NCI-H146 (cell line): ENCODE data around the gene STX4.

Experiments
- DNase-seq: peaks from one replicate; lab custom pipeline; 2025; lab: John Stamatoyannopoulos, UW

STX4 gene

GRCh38 chr16:31032736-31033708 lies at the start of gene STX4:
STX4 (plus strand) TSS chr16:31033558; CDS start chr16:31033806, 248 bp downstream.
- DNase-seq: peak; percentile 97

DNA sequence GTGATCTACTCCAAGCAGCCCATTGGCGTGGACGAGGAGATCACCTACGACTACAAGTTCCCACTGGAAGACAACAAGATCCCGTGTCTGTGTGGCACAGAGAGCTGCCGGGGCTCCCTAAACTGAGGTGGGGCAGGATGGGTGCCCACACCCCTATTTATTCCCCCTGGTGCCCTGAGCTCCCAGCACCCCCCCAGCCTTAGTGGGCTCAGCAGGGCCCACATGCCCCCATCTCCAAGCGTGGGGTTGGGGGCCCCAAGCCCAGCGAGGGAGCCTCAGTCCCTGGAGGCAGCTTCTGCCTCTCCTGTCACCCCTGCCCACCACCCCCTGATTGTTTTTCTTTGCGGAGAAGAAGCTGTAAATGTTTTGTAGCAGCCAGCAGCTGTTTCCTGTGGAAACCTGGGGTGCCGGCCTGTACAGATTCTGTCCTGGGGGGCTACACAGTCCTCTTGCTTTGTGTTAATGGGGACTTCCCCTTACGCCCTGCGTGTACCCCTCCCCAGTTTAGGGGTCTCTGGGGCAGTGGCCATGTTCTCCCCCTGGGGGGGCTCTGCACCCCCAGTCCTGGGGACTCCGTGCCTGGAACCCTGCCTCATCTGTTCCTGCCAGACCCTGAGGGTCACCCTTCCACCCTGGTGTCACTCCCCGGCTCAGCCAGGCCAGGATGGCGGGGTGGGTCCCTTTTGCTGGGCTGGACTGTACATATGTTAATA lies 49.3 kb upstream of the STX4 start:
- DNase-seq: no peak

DNA sequence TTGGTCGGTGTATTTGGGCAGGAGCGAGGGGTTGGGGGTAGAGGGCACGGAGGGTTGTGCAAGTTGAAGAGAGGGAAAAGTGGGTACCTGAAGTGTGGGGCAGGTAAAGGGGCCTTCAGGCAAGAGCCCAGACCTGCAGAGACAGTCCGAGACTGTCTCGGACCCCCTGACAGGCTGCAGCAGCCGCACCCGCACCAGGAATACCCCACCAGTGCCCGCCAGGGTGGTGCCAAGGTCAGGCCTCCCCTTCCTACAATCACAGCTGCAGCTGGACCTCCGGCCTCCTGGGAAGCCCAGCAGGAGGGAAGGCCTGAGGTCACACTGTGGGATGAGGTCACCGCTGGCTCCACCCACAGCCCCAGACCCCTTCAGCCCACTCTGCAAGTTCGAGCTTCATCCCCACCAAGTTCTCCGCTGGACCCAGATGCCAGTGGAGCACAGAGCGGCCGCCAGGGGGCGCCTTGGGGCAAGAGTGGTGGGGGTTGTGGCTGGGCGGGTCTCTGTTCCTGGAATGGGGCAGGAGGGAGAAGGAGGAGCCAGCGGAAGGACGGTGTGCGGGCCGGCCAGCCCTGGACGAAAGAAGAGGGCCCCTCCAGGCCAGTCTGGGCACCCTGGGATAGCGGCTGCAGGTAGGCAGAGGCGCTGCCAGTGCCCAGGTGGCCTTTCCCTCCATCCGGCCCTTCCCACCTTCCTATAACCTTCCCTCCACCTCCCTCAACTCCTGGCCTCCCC lies 48.5 kb upstream of the STX4 start, which contains the start of gene HSD3B7:
Gene HSD3B7, plus strand, starts transcription at position 539 of the 732 bp plus-strand sequence. CDS start 452 bp downstream, outside the sequence.
- peak; percentile 84 for DNase-seq

GRCh38 chr16:30985401-30986128 lies 47.8 kb upstream of the STX4 start:
- peak; percentile 93 for DNase-seq

DNA sequence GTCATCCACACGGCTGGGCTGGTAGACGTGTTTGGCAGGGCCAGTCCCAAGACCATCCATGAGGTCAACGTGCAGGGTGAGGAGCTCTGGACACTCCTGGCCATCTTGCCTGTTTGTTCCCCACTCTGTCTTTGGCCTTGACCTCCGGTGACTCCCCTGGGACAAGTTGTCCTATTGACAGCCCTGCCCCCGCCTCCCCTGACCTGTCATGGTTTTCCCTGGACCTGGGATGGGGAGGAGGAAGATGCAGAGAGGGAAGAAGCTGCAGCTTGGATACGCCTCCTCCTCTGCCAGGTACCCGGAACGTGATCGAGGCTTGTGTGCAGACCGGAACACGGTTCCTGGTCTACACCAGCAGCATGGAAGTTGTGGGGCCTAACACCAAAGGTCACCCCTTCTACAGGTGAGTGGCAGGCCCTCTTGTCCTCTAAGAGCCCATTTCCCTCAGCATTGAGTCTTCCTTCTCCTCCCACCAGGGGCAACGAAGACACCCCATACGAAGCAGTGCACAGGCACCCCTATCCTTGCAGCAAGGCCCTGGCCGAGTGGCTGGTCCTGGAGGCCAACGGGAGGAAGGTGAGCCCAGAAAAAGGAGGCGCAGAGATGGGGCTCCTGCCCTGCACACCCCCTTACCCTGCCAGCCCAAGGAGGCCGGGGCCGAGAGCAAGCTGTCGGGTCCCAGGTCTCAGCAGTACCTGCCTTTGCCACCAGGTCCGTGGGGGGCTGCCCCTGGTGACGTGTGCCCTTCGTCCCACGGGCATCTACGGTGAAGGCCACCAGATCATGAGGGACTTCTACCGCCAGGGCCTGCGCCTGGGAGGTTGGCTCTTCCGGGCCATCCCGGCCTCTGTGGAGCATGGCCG lies 47.0 kb upstream of the STX4 start:
- DNase-seq: no peak

- no peak for DNase-seq
Observed at GRCh38 chr16:30987581-30988190, 45.7 kb upstream of the STX4 start.

- DNase-seq: no peak
Observed at GRCh38 chr16:30989469-30990047, 43.8 kb upstream of the STX4 start.

- DNase-seq: no peak
Observed at GRCh38 chr16:30990105-30990504, 43.3 kb upstream of the STX4 start.

DNA sequence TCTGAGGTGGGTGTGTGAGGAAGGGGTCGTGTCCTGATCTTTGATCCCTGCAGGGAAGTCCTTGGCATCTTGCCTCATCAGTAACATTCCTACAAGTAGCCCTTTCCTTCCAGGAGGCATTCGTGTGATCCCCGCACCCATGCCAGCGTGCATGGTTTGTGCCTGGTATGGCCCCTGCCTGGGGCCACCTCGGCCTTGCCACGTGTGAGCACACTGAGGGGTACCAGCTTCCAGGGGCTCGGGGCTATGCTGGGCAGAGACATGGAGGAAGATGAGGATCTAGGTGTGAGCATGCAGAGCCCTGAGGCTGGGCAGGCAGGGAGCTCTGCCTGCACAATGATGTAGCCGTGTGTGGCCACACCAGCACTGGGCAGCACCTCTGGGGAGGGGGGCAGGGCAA lies 42.3 kb upstream of the STX4 start:
- DNase-seq: no peak

GRCh38 chr16:30992276-30992780 lies 41.0 kb upstream of the STX4 start:
- DNase-seq: no peak

DNA sequence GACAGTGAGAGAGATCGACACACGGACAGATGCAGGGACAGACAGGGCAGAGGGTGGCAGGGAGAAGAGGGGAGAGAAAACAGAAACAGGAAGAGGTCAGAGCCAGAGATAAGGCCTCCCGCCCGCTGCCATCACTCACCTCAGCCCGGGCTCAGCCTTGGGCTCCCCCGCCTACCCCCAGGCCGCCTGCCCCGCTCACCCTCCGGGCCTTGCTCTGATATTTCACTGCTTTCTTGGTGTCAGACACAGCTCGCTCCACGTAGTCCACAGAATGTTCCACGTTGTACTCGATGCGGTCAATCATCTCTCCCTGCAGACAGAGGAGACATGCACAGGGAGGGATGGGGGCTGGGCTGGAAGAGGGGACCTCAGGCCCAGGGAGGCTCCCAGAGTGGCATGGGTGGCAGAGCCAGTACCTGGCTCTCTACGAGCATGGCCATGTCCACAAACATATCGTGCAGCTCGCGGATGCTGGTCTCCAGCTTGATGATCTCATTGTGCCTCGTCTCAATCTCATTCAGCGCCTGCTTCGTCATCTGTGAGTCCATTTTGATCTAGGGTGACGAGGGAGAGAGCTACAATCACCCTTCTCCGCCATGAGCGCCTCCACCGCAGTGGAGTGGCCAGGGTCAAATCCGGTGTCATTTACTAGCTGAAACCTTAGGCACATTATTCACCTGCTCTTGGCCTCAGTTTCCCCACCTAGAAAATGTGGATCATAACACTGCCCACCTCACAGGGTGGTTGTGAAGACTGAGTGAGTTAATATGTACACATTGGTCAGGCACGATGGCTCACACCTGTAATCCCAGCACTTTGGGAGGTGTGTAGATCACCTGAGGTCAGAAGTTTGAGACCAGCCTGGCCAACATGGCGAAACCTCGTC lies 40.2 kb upstream of the STX4 start:
- DNase-seq: no peak

GRCh38 chr16:30995927-30996323 lies 37.4 kb upstream of the STX4 start:
- DNase-seq: no peak

GRCh38 chr16:30996324-30996984 lies 36.9 kb upstream of the STX4 start:
- DNase-seq: no peak

- DNase-seq: peak; percentile 74
Observed at GRCh38 chr16:30996985-30997724, 36.2 kb upstream of the STX4 start.

- DNase-seq: no peak
Observed at GRCh38 chr16:30997725-30998711, 35.3 kb upstream of the STX4 start.
